Measurements from ENCODE around the gene ATP10A.

GRCh38 chr15:25640381-25640780 is 222.7 kb downstream of the ATP10A start:
- TF ChIP-seq, protein P1, sequence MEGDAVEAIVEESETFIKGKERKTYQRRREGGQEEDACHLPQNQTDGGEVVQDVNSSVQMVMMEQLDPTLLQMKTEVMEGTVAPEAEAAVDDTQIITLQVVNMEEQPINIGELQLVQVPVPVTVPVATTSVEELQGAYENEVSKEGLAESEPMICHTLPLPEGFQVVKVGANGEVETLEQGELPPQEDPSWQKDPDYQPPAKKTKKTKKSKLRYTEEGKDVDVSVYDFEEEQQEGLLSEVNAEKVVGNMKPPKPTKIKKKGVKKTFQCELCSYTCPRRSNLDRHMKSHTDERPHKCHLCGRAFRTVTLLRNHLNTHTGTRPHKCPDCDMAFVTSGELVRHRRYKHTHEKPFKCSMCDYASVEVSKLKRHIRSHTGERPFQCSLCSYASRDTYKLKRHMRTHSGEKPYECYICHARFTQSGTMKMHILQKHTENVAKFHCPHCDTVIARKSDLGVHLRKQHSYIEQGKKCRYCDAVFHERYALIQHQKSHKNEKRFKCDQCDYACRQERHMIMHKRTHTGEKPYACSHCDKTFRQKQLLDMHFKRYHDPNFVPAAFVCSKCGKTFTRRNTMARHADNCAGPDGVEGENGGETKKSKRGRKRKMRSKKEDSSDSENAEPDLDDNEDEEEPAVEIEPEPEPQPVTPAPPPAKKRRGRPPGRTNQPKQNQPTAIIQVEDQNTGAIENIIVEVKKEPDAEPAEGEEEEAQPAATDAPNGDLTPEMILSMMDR (optimal IDR thresholded peaks at IDR 0.05 in 1 of 3, IDR thresholded peaks at IDR 0.05 in 1 of 3, conservative IDR thresholded peaks at IDR 0.05 in 1 of 3; ENCODE audit: extremely low read depth in 1 of 3, insufficient read depth in 2 of 3, low read length in 3 of 3) = no peak
- no peak for TF ChIP-seq EZH2 (IDR thresholded peaks at IDR 0.05; ENCODE audit: low read length)
